ENCODE results near the gene A4GNT.
"Not testable (repeated sequence)": the region's sequence is repeated elsewhere in the genome, so short reads cannot be mapped to it uniquely, and the experiment has no call there.

Gene A4GNT

GRCh38 chr3:138132239-138132638 lies at the start of gene A4GNT:
A4GNT (minus strand) TSS chr3:138132390; CDS start chr3:138131256, 1,134 bp downstream.
- DNase-seq: no peak
- in situ Hi-C loops (cut with MboI; ENCODE audit: low pct_unique_long_range_greater_than_20kb, low sequenced_read_pairs): no loop called here

GRCh38 chr3:138180375-138181029 lies 48.3 kb upstream of the A4GNT start:
- peak; percentile 51 for DNase-seq
- in situ Hi-C loops (cut with MboI; ENCODE audit: low pct_unique_long_range_greater_than_20kb, low sequenced_read_pairs): no loop called here

GRCh38 chr3:138174421-138175131 lies 42.4 kb upstream of the A4GNT start, which contains the start of gene DBR1:
DBR1 (minus strand) TSS chr3:138174921; CDS start chr3:138174795, 126 bp downstream.
- in situ Hi-C loops (cut with MboI; ENCODE audit: low pct_unique_long_range_greater_than_20kb, low sequenced_read_pairs): no loop called here
- peak; percentile 84 for DNase-seq

- in situ Hi-C loops (cut with MboI; ENCODE audit: low pct_unique_long_range_greater_than_20kb, low sequenced_read_pairs): no loop called here
- peak; percentile 11 for DNase-seq
Observed at GRCh38 chr3:138173769-138174420, 41.7 kb upstream of the A4GNT start.

- in situ Hi-C loops (cut with MboI; ENCODE audit: low pct_unique_long_range_greater_than_20kb, low sequenced_read_pairs): no loop called here
- DNase-seq: peak; percentile 22
Observed at GRCh38 chr3:138172625-138173024, 40.4 kb upstream of the A4GNT start.

- no peak for DNase-seq
- in situ Hi-C loops (cut with MboI; ENCODE audit: low pct_unique_long_range_greater_than_20kb, low sequenced_read_pairs): no loop called here
Observed at GRCh38 chr3:138165061-138165460, 32.9 kb upstream of the A4GNT start.

GRCh38 chr3:138157743-138158142 lies 25.6 kb upstream of the A4GNT start:
- DNase-seq: no peak
- in situ Hi-C loops (cut with MboI; ENCODE audit: low pct_unique_long_range_greater_than_20kb, low sequenced_read_pairs): no loop called here

DNA sequence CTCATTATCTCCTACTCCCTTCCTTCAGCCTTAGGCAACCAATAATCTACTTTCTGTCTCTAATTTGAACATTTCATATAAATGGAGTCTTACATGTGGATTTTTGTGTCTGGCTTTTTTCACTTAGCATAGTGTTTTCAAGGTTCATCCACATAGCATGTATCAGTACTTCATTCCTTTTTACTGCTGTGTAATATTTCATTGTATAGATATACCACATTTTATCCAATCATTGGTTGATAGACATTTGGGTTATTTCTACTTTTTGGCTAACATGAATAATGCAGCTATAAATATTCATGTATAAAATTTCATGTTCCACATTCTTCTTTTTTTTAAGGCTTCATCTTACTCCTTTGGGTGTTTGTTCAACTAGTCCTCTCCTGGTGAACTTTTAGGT lies 22.3 kb upstream of the A4GNT start:
- DNase-seq: no peak
- in situ Hi-C loops (cut with MboI; ENCODE audit: low pct_unique_long_range_greater_than_20kb, low sequenced_read_pairs): no loop called here

- peak; percentile 12 for DNase-seq
- in situ Hi-C loops (cut with MboI; ENCODE audit: low pct_unique_long_range_greater_than_20kb, low sequenced_read_pairs): no loop called here
Observed at GRCh38 chr3:138148503-138148902, 16.3 kb upstream of the A4GNT start.

DNA sequence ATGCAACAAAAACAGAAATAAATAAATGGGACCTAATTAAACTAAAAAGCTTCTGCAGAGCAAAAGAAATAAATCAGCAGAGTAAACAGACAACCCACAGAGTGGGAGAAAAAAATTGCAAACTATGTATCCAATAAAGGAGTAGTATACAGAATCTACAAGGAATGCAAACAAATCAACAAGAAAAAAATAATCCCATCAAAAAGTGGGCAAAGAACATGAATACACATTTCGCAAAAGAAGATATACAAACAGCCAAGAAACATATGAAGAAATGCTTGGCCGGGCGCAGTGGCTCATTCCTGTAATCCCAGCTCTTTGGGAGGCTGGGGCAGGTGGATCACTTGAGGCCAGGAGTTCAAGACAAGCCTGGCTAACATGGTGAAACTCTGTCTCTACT lies 10.0 kb upstream of the A4GNT start:
- DNase-seq; in situ Hi-C loops (cut with MboI; ENCODE audit: low pct_unique_long_range_greater_than_20kb, low sequenced_read_pairs): not testable (repeated sequence)

- in situ Hi-C loops (cut with MboI; ENCODE audit: low pct_unique_long_range_greater_than_20kb, low sequenced_read_pairs): no loop called here
- DNase-seq: no peak
Observed at GRCh38 chr3:138140940-138141339, 8.8 kb upstream of the A4GNT start.

GRCh38 chr3:138139691-138140090 lies 7.5 kb upstream of the A4GNT start:
- in situ Hi-C loops (cut with MboI; ENCODE audit: low pct_unique_long_range_greater_than_20kb, low sequenced_read_pairs): no loop called here
- DNase-seq: no peak

DNA sequence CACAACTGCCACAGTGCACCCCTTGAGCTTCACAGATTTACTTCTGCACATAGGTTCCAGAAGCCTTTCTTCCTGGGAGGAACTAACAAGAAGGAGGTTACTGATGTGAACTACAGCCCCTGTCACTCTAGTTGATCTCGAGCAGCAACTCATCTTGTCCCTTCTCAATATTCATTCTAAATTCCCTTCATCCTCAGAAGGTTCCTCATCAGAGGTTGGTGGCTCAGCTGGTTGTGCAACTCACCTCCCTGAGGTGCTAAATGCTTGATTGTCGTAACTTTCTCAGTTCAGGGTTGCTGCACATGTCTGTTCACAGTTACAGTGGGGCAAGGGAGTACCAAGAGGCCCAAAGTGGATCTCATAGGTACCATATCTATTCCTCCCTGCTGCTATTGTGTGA lies 5.7 kb upstream of the A4GNT start:
- in situ Hi-C loops (cut with MboI; ENCODE audit: low pct_unique_long_range_greater_than_20kb, low sequenced_read_pairs): no loop called here
- peak; percentile 40 for DNase-seq

DNA sequence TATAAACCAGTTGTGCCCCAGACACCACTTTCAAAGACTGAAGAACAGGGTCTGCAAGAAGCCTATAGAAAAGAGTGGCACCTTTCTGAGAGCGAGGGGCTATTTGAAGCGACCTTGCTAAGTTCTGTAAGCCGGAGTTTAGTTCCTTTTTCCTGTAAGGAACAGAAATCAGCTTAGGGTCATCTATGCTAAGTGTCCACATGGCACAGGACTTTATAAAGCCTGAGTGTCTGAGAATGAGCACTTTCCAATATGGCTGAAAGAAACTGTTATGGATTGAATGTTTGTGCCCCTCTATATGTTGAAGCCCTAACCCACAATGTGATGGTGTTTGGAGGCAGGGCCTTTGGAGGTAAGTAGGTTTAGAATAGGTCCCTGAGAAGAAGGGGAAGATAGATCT lies 4.0 kb upstream of the A4GNT start:
- peak; percentile 41 for DNase-seq
- in situ Hi-C loops (cut with MboI; ENCODE audit: low pct_unique_long_range_greater_than_20kb, low sequenced_read_pairs): no loop called here

- DNase-seq: no peak
- in situ Hi-C loops (cut with MboI; ENCODE audit: low pct_unique_long_range_greater_than_20kb, low sequenced_read_pairs): no loop called here
Observed at GRCh38 chr3:138135833-138136194, 3.6 kb upstream of the A4GNT start.

GRCh38 chr3:138135146-138135832 lies 3.1 kb upstream of the A4GNT start:
- in situ Hi-C loops (cut with MboI; ENCODE audit: low pct_unique_long_range_greater_than_20kb, low sequenced_read_pairs): no loop called here
- DNase-seq: peak; percentile 61

- in situ Hi-C loops (cut with MboI; ENCODE audit: low pct_unique_long_range_greater_than_20kb, low sequenced_read_pairs): no loop called here
- DNase-seq: no peak
Observed at GRCh38 chr3:138127636-138128365, 4.4 kb downstream of the A4GNT start.

GRCh38 chr3:138125548-138126221 lies 6.5 kb downstream of the A4GNT start:
- in situ Hi-C loops (cut with MboI; ENCODE audit: low pct_unique_long_range_greater_than_20kb, low sequenced_read_pairs): no loop called here
- peak; percentile 68 for DNase-seq
